ENCODE data around the gene RBM34. TPM values are rescaled to one million over a fixed set of nuclear protein-coding genes. Genes with fewer than 3 reads are reported as not detected.
A peak's percentile ranks its signal among the peaks of the same experiment; 100 is the strongest.

The RBM34 gene
- total RNA-seq, 4 donors from 2014 or later = 38.7 to 60.0 (median 46.1) TPM

GRCh38 chr1:235128456-235129328, 32.4 kb downstream of the RBM34 start, which contains the start of gene TOMM20:
TOMM20 (minus strand) TSS chr1:235128837; CDS start chr1:235128715, 122 bp downstream.
- WGBS, 2 donors = 1 to 3% methylated on average over 21 to 60 of the region's 67 CpGs
- TF ChIP-seq, protein P1, sequence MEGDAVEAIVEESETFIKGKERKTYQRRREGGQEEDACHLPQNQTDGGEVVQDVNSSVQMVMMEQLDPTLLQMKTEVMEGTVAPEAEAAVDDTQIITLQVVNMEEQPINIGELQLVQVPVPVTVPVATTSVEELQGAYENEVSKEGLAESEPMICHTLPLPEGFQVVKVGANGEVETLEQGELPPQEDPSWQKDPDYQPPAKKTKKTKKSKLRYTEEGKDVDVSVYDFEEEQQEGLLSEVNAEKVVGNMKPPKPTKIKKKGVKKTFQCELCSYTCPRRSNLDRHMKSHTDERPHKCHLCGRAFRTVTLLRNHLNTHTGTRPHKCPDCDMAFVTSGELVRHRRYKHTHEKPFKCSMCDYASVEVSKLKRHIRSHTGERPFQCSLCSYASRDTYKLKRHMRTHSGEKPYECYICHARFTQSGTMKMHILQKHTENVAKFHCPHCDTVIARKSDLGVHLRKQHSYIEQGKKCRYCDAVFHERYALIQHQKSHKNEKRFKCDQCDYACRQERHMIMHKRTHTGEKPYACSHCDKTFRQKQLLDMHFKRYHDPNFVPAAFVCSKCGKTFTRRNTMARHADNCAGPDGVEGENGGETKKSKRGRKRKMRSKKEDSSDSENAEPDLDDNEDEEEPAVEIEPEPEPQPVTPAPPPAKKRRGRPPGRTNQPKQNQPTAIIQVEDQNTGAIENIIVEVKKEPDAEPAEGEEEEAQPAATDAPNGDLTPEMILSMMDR (IDR thresholded peaks at IDR 0.05) = no peak
- no peak for TF ChIP-seq POLR2A (IDR thresholded peaks at IDR 0.05)
- peak within 1 kb of the TSS; percentile 94 for H3K4me3 ChIP-seq (ENCODE audit: low read depth, poor library complexity, severe bottlenecking)
- intact Hi-C loops (cut with DNase I; ENCODE audit: low total_unique reads) = no loop called here
- peak; percentile 94 to 98 for DNase-seq (ENCODE audit: low spot score in 2 of 2)

- H3K4me3 ChIP-seq (ENCODE audit: low read depth, poor library complexity, severe bottlenecking) = peak overlapping the region; percentile 94
- DNase-seq (ENCODE audit: low spot score in 2 of 2) = no peak
- TF ChIP-seq, protein P1 (IDR thresholded peaks at IDR 0.05) = no peak
- no peak for TF ChIP-seq POLR2A (IDR thresholded peaks at IDR 0.05)
- intact Hi-C loops (cut with DNase I; ENCODE audit: low total_unique reads) = no loop called here
- 1 to 2% methylated on average over 33 to 35 of the region's 35 CpGs for WGBS, 2 donors
Observed at GRCh38 chr1:235127732-235128455, 33.2 kb downstream of the RBM34 start.

- WGBS, 2 donors = 18 to 25% methylated on average over 4 of the region's 4 CpGs
- intact Hi-C loops (cut with DNase I; ENCODE audit: low total_unique reads) = no loop called here
- H3K4me3 ChIP-seq (ENCODE audit: low read depth, poor library complexity, severe bottlenecking) = no peak overlapping the region
- TF ChIP-seq POLR2A (IDR thresholded peaks at IDR 0.05) = no peak
- TF ChIP-seq, protein P1 (IDR thresholded peaks at IDR 0.05) = no peak
- DNase-seq (ENCODE audit: low spot score in 2 of 2) = no peak
Observed at GRCh38 chr1:235127203-235127602, 33.8 kb downstream of the RBM34 start.

- intact Hi-C loops (cut with DNase I; ENCODE audit: low total_unique reads) = no loop called here
- H3K4me3 ChIP-seq (ENCODE audit: low read depth, poor library complexity, severe bottlenecking) = no peak overlapping the region
- DNase-seq (ENCODE audit: low spot score in 2 of 2) = no peak
- 52 to 65% methylated on average over 1 of the region's 1 CpG for WGBS, 2 donors
- no peak for TF ChIP-seq POLR2A (IDR thresholded peaks at IDR 0.05)
- TF ChIP-seq, protein P1 (IDR thresholded peaks at IDR 0.05) = no peak
Observed at GRCh38 chr1:235124665-235125064, 36.4 kb downstream of the RBM34 start.

GRCh38 chr1:235124111-235124510, 36.9 kb downstream of the RBM34 start:
- no peak overlapping the region for H3K4me3 ChIP-seq (ENCODE audit: low read depth, poor library complexity, severe bottlenecking)
- WGBS, 2 donors = 91 to 94% methylated on average over 9 of the region's 9 CpGs
- DNase-seq (ENCODE audit: low spot score in 2 of 2) = no peak
- intact Hi-C loops (cut with DNase I; ENCODE audit: low total_unique reads) = no loop called here
- TF ChIP-seq POLR2A (IDR thresholded peaks at IDR 0.05) = no peak
- TF ChIP-seq, protein P1 (IDR thresholded peaks at IDR 0.05) = no peak

Measured in lower leg skin (tissue), 4 donors.